Measurements from ENCODE around the gene AXIN1.
A peak's percentile ranks its signal among the peaks of the same experiment; 100 is the strongest.

The AXIN1 gene

DNA sequence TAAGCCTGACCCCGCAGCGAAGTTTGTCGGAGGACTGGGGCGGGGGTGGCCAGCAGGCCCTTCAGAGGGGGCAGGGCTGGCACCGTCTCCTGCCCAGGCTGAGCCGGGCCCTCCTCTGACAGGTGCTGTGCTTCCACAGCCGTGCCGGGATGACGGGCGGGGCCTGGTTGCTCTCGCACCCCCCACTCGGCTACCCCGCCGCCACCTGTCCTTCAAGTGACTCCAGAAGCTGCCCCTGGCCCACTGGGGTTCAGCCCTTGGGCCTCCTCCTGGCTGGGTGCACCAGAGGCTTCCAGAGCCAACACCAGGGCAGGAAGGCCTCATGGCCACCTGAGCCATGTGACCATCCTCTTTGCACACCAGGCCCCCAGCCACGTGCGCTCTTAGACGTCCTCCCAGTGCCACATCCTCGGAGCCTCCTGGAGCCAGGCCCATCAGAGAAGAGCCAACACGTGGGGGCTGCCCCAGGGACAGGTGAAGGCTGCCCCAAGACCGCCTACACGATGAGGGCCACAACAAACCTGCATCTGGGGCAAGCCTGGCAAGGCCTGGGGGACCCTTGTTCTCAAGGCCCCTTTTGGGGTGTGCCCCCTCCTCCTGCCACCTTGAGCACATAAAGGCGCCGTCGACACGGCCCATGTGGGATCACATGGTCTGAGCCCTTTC is 62.4 kb downstream of the AXIN1 start:
- Histone ChIP-seq H3K4me3 (ENCODE audit: severe bottlenecking) (no peak overlapping the region), H3K36me3 (ENCODE audit: low read depth) (peaks cover 26% of the 10 kb centered on the region), H3K9me3 (ENCODE audit: severe bottlenecking) (no peaks in the 10 kb centered on the region), H3K27ac (ENCODE audit: poor library complexity, severe bottlenecking) (no peak overlapping the region), H3K4me1 (ENCODE audit: insufficient read depth, poor library complexity, severe bottlenecking) (no peaks in the 10 kb centered on the region), H3K27me3 (ENCODE audit: insufficient read depth, poor library complexity, severe bottlenecking) (no peaks in the 10 kb centered on the region)
- TF ChIP-seq, protein P1, sequence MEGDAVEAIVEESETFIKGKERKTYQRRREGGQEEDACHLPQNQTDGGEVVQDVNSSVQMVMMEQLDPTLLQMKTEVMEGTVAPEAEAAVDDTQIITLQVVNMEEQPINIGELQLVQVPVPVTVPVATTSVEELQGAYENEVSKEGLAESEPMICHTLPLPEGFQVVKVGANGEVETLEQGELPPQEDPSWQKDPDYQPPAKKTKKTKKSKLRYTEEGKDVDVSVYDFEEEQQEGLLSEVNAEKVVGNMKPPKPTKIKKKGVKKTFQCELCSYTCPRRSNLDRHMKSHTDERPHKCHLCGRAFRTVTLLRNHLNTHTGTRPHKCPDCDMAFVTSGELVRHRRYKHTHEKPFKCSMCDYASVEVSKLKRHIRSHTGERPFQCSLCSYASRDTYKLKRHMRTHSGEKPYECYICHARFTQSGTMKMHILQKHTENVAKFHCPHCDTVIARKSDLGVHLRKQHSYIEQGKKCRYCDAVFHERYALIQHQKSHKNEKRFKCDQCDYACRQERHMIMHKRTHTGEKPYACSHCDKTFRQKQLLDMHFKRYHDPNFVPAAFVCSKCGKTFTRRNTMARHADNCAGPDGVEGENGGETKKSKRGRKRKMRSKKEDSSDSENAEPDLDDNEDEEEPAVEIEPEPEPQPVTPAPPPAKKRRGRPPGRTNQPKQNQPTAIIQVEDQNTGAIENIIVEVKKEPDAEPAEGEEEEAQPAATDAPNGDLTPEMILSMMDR (IDR thresholded peaks at IDR 0.05; ENCODE audit: poor library complexity, severe bottlenecking) = no peak
- no peak for ATAC-seq (ENCODE audit: low read depth)
- no peak for DNase-seq (ENCODE audit: low spot score)

GRCh38 chr16:289395-289997 is 63.0 kb downstream of the AXIN1 start:
- Histone ChIP-seq H3K4me1 (ENCODE audit: insufficient read depth, poor library complexity, severe bottlenecking) (no peaks in the 10 kb centered on the region), H3K36me3 (ENCODE audit: low read depth) (peaks cover 26% of the 10 kb centered on the region), H3K4me3 (ENCODE audit: severe bottlenecking) (no peak overlapping the region), H3K27ac (ENCODE audit: poor library complexity, severe bottlenecking) (no peak overlapping the region), H3K9me3 (ENCODE audit: severe bottlenecking) (no peaks in the 10 kb centered on the region), H3K27me3 (ENCODE audit: insufficient read depth, poor library complexity, severe bottlenecking) (no peaks in the 10 kb centered on the region)
- TF ChIP-seq, protein P1 (IDR thresholded peaks at IDR 0.05; ENCODE audit: poor library complexity, severe bottlenecking) = no peak
- ATAC-seq (ENCODE audit: low read depth) (no peak), DNase-seq (ENCODE audit: low spot score) (no peak)

- Histone ChIP-seq H3K27ac (ENCODE audit: poor library complexity, severe bottlenecking) (no peak overlapping the region), H3K27me3 (ENCODE audit: insufficient read depth, poor library complexity, severe bottlenecking) (no peaks in the 10 kb centered on the region), H3K4me3 (ENCODE audit: severe bottlenecking) (no peak overlapping the region), H3K36me3 (ENCODE audit: low read depth) (peaks cover 21% of the 10 kb centered on the region), H3K9me3 (ENCODE audit: severe bottlenecking) (no peaks in the 10 kb centered on the region), H3K4me1 (ENCODE audit: insufficient read depth, poor library complexity, severe bottlenecking) (no peaks in the 10 kb centered on the region)
- TF ChIP-seq, protein P1 (IDR thresholded peaks at IDR 0.05; ENCODE audit: poor library complexity, severe bottlenecking) = no peak
- DNase-seq (ENCODE audit: low spot score) (no peak), ATAC-seq (ENCODE audit: low read depth) (no peak)
Measured at GRCh38 chr16:287981-288920, 64.3 kb downstream of the AXIN1 start.

DNA sequence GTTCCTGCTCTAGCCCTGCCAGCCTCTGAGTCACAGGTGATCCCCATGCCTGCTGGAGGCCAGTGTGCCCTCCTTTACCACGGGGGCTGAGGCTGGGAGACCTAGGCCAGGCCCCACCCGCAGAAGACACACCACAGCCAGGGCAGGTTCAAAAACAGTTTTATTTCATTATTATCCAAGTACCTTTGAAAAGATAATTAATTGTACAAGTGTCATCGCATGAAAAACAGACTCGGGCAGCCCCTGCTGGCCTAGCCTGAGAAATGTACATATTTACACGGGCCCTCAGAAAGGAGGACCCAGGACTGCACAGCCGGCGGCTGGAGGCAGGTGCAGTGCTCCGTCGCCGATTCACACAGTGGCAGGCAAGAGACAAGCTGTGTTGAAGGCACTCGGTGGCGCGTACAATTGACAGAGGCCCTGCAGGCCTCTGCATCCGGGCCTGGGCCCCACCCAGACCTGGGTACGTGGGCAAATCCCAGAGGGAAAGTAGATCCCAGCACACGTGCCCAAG is 65.2 kb downstream of the AXIN1 start:
- H3K36me3 ChIP-seq (ENCODE audit: low read depth) = peaks cover 12% of the 10 kb centered on the region
- H3K4me3 ChIP-seq (ENCODE audit: severe bottlenecking) = no peak overlapping the region
- no peaks in the 10 kb centered on the region for H3K4me1 ChIP-seq (ENCODE audit: insufficient read depth, poor library complexity, severe bottlenecking)
- H3K27ac ChIP-seq (ENCODE audit: poor library complexity, severe bottlenecking) = no peak overlapping the region
- DNase-seq (ENCODE audit: low spot score) = no peak
- H3K9me3 ChIP-seq (ENCODE audit: severe bottlenecking) = no peaks in the 10 kb centered on the region
- H3K27me3 ChIP-seq (ENCODE audit: insufficient read depth, poor library complexity, severe bottlenecking) = no peaks in the 10 kb centered on the region
- TF ChIP-seq, protein P1 (IDR thresholded peaks at IDR 0.05; ENCODE audit: poor library complexity, severe bottlenecking) = peak; percentile 31
- ATAC-seq (ENCODE audit: low read depth) = peak; percentile 9; the same call in 1 of the 3 replicates
